Karpas-422 (cell line): Measurements from ENCODE around the gene TCHH. TPM values are rescaled to one million over a fixed set of nuclear protein-coding genes. Genes with fewer than 3 reads are reported as not detected.

Source experiments
- DNase-seq: peaks from one replicate; pipeline ENCODE4 v3.0.0-alpha.2; 2015
- H2AFZ ChIP-seq: fragments of 200-600 bp; sonication (generic); 2 replicates; pipeline ENCODE4 v1.6.1; 2014; ENCODE audit warnings: antibody characterized with exemption, low read length, mixed read lengths
- H3K27ac ChIP-seq: fragments of 200-600 bp; sonication (generic); 2 replicates; pipeline ENCODE4 v1.5.1; 2014; ENCODE audit warnings: mild to moderate bottlenecking, low read length, moderate library complexity
- H3K27me3 ChIP-seq: fragments of 200-600 bp; sonication (generic); 2 replicates; pipeline ENCODE4 v1.6.1; 2014; ENCODE audit warnings: low read length, mixed read lengths
- H3K36me3 ChIP-seq: fragments of 200-600 bp; sonication (generic); 2 replicates; pipeline ENCODE4 v1.6.1; 2014; ENCODE audit warnings: low read length, mixed read lengths; ENCODE audit not compliant: insufficient read depth
- H3K4me1 ChIP-seq: fragments of 200-600 bp; sonication (generic); 2 replicates; pipeline ENCODE4 v1.6.1; 2014; ENCODE audit warnings: mild to moderate bottlenecking, low read length, mixed read lengths
- H3K4me2 ChIP-seq: fragments of 200-600 bp; sonication (generic); 2 replicates; pipeline ENCODE4 v1.6.1; 2014; ENCODE audit warnings: low read length, low read depth, mild to moderate bottlenecking; ENCODE audit not compliant: poor library complexity, severe bottlenecking
- H3K4me3 ChIP-seq: fragments of 200-600 bp; sonication (generic); 2 replicates; pipeline ENCODE4 v1.5.1; 2014; ENCODE audit warnings: mild to moderate bottlenecking, antibody characterized with exemption, low read length, mixed read lengths
- H3K79me2 ChIP-seq: fragments of 200-600 bp; sonication (generic); 2 replicates; pipeline ENCODE4 v1.6.1; 2014; ENCODE audit warnings: mild to moderate bottlenecking, low read length, mixed read lengths
- H3K9ac ChIP-seq: fragments of 200-600 bp; sonication (generic); 2 replicates; pipeline ENCODE4 v1.6.0; 2014; ENCODE audit warnings: low read length
- H3K9me2 ChIP-seq: fragments of 200-600 bp; sonication (generic), shearing (Covaris generic); replicated peaks from 2 replicates; pipeline ENCODE4 v1.6.0; 2014; ENCODE audit warnings: mild to moderate bottlenecking, low read length, moderate library complexity; ENCODE audit not compliant: insufficient read depth
- H3K9me3 ChIP-seq: fragments of 300-700, 200-600 bp; sonication (generic); 2 replicates; pipeline ENCODE4 v1.6.1; 2014; ENCODE audit warnings: low read length, mixed read lengths
- H4K20me1 ChIP-seq: fragments of 200-600 bp; sonication (generic); 2 replicates; pipeline ENCODE4 v1.6.1; 2014; ENCODE audit warnings: mild to moderate bottlenecking, antibody characterized with exemption, low read length, low read depth; ENCODE audit not compliant: insufficient read depth
- total RNA-seq: library from RNA; depleted of rRNA; stranded (reverse); fragments of >200 nt; shearing (Covaris generic); gene quantifications from 2 replicates; pipeline ENCODE4 v1.2.3, GENCODE V29; 2014; ENCODE audit warnings: low replicate concordance; rRNA removed

Gene TCHH, protein sequence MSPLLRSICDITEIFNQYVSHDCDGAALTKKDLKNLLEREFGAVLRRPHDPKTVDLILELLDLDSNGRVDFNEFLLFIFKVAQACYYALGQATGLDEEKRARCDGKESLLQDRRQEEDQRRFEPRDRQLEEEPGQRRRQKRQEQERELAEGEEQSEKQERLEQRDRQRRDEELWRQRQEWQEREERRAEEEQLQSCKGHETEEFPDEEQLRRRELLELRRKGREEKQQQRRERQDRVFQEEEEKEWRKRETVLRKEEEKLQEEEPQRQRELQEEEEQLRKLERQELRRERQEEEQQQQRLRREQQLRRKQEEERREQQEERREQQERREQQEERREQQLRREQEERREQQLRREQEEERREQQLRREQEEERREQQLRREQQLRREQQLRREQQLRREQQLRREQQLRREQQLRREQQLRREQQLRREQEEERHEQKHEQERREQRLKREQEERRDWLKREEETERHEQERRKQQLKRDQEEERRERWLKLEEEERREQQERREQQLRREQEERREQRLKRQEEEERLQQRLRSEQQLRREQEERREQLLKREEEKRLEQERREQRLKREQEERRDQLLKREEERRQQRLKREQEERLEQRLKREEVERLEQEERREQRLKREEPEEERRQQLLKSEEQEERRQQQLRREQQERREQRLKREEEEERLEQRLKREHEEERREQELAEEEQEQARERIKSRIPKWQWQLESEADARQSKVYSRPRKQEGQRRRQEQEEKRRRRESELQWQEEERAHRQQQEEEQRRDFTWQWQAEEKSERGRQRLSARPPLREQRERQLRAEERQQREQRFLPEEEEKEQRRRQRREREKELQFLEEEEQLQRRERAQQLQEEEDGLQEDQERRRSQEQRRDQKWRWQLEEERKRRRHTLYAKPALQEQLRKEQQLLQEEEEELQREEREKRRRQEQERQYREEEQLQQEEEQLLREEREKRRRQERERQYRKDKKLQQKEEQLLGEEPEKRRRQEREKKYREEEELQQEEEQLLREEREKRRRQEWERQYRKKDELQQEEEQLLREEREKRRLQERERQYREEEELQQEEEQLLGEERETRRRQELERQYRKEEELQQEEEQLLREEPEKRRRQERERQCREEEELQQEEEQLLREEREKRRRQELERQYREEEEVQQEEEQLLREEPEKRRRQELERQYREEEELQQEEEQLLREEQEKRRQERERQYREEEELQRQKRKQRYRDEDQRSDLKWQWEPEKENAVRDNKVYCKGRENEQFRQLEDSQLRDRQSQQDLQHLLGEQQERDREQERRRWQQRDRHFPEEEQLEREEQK (N-terminal part only)
- not detected in 2 replicates for total RNA-seq

GRCh38 chr1:152115344-152115743, at the start of gene TCHH:
Gene TCHH (minus strand): TSS chr1:152115444. CDS start chr1:152114080, 1,364 bp downstream.
- H3K27ac ChIP-seq: no peak within 1 kb of the TSS
- H3K4me1 ChIP-seq: peaks cover 20% of the 10 kb centered on the region
- H3K9ac ChIP-seq: no peak within 1 kb of the TSS
- H3K36me3 ChIP-seq: no peaks in the 10 kb centered on the region
- no peak within 1 kb of the TSS for H2AFZ ChIP-seq
- no peaks in the 10 kb centered on the region for H4K20me1 ChIP-seq
- H3K9me3 ChIP-seq: no peaks in the 10 kb centered on the region
- no peak for DNase-seq
- H3K4me3 ChIP-seq: no peak within 1 kb of the TSS
- H3K9me2 ChIP-seq: no peaks in the 10 kb centered on the region
- no peaks in the 10 kb centered on the region for H3K79me2 ChIP-seq
- no peak within 1 kb of the TSS for H3K4me2 ChIP-seq
- no peaks in the 10 kb centered on the region for H3K27me3 ChIP-seq

- no peak overlapping the region for H3K4me2 ChIP-seq
- H3K4me3 ChIP-seq: no peak overlapping the region
- no peaks in the 10 kb centered on the region for H3K36me3 ChIP-seq
- DNase-seq: no peak
- no peaks in the 10 kb centered on the region for H3K9me3 ChIP-seq
- no peaks in the 10 kb centered on the region for H3K27me3 ChIP-seq
- no peaks in the 10 kb centered on the region for H4K20me1 ChIP-seq
- no peak overlapping the region for H3K9ac ChIP-seq
- no peaks in the 10 kb centered on the region for H3K9me2 ChIP-seq
- H3K79me2 ChIP-seq: no peaks in the 10 kb centered on the region
- no peak overlapping the region for H3K27ac ChIP-seq
- peaks cover 10% of the 10 kb centered on the region for H3K4me1 ChIP-seq
- H2AFZ ChIP-seq: no peak overlapping the region
Measured at GRCh38 chr1:152164517-152165136, 49.4 kb upstream of the TCHH start.

DNA sequence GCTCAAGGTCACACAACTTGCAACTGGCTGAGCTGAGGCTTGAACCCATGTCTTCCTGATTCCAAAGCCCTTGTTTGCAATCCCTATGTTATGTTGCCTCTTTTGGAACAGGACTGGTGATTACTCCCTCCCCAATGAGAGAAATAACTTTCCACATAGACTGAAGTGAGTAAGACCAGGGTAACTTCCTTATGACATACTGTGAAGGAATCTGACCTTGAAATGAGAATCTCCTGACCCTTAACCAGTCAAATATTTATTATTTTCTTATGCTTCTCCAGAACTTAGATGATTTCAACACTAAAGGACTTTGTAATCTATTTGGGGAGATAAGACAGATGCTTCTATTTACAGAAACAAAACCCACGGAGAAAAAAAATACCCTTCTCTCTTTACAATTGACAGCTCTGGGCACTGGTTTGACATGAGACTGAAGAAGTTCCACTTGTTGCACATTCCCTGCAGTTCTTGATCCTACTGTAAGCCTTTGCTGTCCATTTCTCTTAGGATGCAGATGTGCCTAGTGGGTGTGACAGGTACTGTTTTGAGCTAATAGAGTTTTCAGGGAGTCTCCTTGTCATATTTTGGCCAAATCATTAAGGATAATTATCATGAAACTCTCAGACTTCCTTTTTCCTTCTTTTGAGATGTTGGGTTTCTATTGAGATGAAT, 47.7 kb upstream of the TCHH start:
- DNase-seq: no peak
- Histone ChIP-seq H3K27me3 (no peaks in the 10 kb centered on the region), H3K9me2 (no peaks in the 10 kb centered on the region), H3K4me2 (no peak overlapping the region), H2AFZ (no peak overlapping the region), H4K20me1 (no peaks in the 10 kb centered on the region), H3K4me3 (no peak overlapping the region), H3K9ac (no peak overlapping the region), H3K79me2 (no peaks in the 10 kb centered on the region), H3K9me3 (no peaks in the 10 kb centered on the region), H3K36me3 (no peaks in the 10 kb centered on the region), H3K4me1 (peaks cover 10% of the 10 kb centered on the region), H3K27ac (no peak overlapping the region)

GRCh38 chr1:152160576-152160975, 45.3 kb upstream of the TCHH start:
- H3K9me3 ChIP-seq: no peaks in the 10 kb centered on the region
- no peaks in the 10 kb centered on the region for H3K79me2 ChIP-seq
- no peak overlapping the region for H3K4me3 ChIP-seq
- H3K4me1 ChIP-seq: peaks cover 8% of the 10 kb centered on the region
- no peaks in the 10 kb centered on the region for H3K36me3 ChIP-seq
- no peak overlapping the region for H3K9ac ChIP-seq
- H2AFZ ChIP-seq: no peak overlapping the region
- DNase-seq: no peak
- no peaks in the 10 kb centered on the region for H3K27me3 ChIP-seq
- H4K20me1 ChIP-seq: no peaks in the 10 kb centered on the region
- no peaks in the 10 kb centered on the region for H3K9me2 ChIP-seq
- no peak overlapping the region for H3K4me2 ChIP-seq
- no peak overlapping the region for H3K27ac ChIP-seq

DNA sequence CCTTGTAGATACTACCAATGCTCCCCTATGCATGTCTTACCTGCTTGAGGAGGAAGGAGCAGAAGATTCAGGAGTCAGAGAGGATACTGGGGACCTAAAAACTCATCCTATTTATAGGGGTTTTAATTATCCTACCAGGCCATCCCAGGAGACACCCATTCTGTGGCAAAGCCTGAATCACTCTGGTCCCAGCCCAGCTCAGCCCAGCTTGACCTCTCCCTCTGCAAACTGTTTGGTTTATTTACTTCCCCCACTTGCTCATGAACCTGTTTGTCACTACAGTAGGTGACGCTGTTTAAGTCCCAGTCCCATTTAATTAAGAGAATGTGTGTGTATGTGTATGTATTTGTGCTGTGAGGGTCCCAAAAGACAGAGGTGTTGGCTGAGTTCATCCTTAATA, 43.9 kb upstream of the TCHH start, which contains the start of gene RPTN:
Gene RPTN, minus strand, starts transcription at position 85 of the 400 bp plus-strand sequence. CDS start 1,339 bp downstream, outside the sequence.
- Histone ChIP-seq H3K9me3 (no peaks in the 10 kb centered on the region), H3K9ac (no peak within 1 kb of the TSS), H3K36me3 (no peaks in the 10 kb centered on the region), H3K27ac (no peak within 1 kb of the TSS), H3K79me2 (no peaks in the 10 kb centered on the region), H3K4me2 (no peak within 1 kb of the TSS), H4K20me1 (no peaks in the 10 kb centered on the region), H3K4me1 (peaks cover 6% of the 10 kb centered on the region), H3K27me3 (no peaks in the 10 kb centered on the region), H2AFZ (no peak within 1 kb of the TSS), H3K4me3 (no peak within 1 kb of the TSS), H3K9me2 (no peaks in the 10 kb centered on the region)
- no peak for DNase-seq

DNA sequence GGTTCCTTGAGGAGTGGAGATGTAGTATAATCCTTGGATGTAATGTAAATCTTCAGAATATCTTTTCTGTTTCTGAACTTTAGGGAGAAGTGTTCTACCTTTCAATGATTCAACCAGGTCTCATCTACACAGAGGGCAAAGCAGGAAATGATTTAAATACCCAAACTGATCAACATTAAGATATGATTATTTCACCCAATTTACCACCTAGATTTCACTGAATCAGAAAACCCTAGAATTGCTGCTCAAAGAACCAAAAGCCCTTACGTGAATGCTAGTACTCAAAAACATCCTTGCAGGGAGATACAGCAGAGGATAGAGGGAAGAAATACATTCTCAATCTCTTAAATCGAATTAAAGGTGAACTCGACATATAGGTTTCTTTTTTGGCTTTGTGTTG, 38.8 kb upstream of the TCHH start:
- Histone ChIP-seq H3K9me2 (no peaks in the 10 kb centered on the region), H3K9me3 (no peaks in the 10 kb centered on the region), H2AFZ (no peak overlapping the region), H3K27me3 (no peaks in the 10 kb centered on the region), H3K27ac (no peak overlapping the region), H3K79me2 (no peaks in the 10 kb centered on the region), H3K4me1 (no peaks in the 10 kb centered on the region), H4K20me1 (no peaks in the 10 kb centered on the region), H3K4me3 (no peak overlapping the region), H3K36me3 (no peaks in the 10 kb centered on the region), H3K4me2 (no peak overlapping the region), H3K9ac (no peak overlapping the region)
- DNase-seq: no peak

DNA sequence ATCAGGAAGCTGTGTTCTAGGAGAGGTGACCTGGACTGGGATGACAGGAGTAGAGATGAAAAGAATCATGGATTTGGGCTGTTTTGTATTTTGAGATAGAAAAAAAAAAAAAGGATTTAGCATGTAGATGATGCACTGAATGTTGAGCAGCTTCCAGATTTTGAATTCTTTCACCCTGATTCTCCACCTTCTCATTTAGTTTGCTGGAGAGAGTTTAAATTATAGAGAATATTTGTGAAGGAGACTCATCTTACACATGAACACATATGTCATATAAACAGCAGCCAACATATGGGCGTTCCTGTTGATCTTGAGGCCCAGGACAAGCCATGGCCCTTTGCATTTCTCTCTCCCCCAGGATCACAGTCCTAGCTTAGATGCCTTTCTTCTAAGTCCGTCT, 36.4 kb upstream of the TCHH start:
- Histone ChIP-seq H3K9ac (no peak overlapping the region), H3K4me2 (no peak overlapping the region), H4K20me1 (no peaks in the 10 kb centered on the region)

More for the DNA sequence above, 36.4 kb upstream of the TCHH start:
- no peaks in the 10 kb centered on the region for H3K9me2 ChIP-seq
- no peaks in the 10 kb centered on the region for H3K9me3 ChIP-seq
- no peaks in the 10 kb centered on the region for H3K4me1 ChIP-seq
- no peak overlapping the region for H2AFZ ChIP-seq
- H3K79me2 ChIP-seq: no peaks in the 10 kb centered on the region
- no peaks in the 10 kb centered on the region for H3K27me3 ChIP-seq
- H3K27ac ChIP-seq: no peak overlapping the region
- no peaks in the 10 kb centered on the region for H3K36me3 ChIP-seq
- no peak for DNase-seq
- no peak overlapping the region for H3K4me3 ChIP-seq
